ENCODE data around the gene GNG4.
"Not testable (repeated sequence)": the region's sequence is repeated elsewhere in the genome, so short reads cannot be mapped to it uniquely, and the experiment has no call there.

Gene GNG4

DNA sequence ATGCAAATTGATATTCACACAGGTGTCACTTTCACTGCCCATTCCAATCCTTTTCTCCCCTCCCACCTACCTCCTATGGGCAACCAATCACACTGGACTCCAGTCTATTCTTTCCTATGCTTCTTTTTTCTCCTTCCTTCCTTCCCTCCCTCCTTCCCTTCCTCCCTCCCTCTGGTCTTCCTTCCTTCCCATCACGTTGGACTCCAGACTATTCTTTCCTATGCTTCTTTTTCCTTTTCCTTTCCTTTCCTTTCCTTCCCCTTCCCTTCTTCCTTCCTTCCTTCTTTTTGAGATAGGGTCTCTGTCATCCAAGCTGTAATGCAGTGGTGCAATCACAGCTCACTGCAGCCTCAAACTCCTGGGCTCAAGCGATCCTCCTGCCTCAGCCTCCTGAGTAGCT, 64.6 kb downstream of the GNG4 start:
- DNase-seq, result no peak

DNA sequence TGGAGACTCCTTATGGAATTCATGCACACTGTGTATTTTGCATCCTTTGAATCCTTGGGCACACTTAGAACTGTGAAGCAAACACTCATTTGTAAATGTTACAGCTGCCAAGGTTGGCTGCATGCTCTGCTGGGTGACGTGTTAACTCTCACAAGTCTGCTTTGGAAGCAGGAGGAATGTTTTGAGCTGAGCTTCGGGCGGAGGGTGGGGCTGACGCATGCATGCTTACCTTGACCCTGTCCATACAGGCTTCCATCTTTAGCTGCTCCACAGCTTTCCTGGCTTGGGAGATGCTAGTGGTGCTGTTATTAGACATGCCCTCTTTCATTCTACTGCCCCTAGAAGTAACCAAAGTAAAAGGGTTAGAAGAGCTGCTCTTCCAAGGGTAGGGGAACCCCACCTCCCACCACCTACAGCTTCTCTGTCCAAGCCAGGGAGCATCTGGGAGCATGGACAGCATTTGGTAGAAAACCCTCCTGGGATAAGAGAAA, 66.0 kb downstream of the GNG4 start:
- DNase-seq, result no peak

DNA sequence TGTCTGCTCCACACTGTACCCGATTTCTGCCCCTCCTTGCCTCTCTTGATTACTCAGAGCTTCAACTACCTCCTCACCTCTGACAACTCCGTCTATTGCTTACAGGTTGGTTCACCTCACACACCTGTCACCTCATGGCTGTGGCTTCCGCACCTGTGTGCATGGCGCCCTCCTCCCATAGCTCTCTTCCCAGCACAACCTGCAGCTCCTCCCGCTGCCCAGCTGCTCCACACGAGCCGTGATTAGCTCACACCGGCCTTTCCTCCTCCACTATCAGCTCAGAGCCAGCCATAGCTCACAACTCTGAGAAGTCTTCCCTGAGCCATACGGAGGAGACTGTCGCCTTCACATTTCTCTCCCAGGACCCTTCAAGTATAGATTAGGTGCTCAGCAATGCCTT, 67.5 kb downstream of the GNG4 start:
- DNase-seq, result no peak

DNA sequence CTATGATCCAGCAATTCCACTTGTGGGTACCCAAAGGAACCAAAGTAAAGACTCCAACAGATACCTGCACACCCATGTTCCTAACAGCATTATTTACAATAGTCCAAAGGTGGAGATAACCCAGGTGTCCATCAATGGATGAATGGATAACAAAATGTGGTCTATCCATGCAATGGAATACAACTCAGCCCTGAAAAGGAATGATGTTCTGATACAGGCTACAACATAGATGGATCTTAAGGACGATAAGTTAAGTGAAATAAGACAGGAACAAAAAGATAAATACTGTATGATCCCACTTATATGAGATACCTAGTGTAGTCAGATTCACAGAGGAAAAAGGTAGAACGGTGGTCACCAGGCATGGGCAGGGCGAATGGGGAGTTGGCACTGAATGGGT, 69.7 kb downstream of the GNG4 start:
- DNase-seq, result no peak

DNA sequence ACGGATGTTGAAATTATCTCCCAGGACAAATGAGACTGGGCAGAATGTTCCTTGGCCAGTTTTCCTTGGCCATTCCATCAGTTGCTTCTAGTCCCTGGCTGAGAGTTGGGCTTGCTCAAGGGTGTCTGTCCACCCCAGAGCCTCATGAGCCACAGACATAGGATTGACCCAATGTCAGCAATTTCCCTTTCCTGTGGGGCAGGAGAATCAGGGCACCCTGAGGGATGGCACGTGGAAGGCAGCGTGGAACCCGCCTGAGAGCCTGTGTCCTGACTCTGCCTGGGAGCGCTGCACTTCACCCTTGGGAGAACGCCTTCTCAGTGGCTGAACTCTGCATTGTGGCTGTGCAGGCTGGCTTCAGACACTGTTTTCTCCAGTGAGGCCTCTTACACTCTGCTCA, 74.0 kb downstream of the GNG4 start:
- no peak for DNase-seq

DNA sequence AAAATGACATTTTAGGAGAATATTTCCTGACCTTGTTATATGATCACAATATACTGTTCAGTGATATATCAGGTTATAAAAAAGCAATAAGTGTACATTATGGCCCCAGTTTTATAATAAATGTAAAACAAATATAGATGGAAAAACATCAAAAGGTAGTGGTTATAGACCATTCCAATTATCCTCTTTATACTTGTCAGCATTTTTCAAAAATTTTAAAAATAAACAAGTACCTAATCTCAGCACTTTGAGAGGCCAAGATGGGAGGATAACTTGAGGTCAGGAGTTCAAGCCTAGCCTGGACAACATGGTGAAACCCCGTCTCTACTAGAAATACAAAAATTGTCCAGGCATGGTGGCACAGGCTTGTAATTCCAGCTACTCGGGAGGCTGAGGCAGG, 75.7 kb downstream of the GNG4 start:
- no peak for DNase-seq

DNA sequence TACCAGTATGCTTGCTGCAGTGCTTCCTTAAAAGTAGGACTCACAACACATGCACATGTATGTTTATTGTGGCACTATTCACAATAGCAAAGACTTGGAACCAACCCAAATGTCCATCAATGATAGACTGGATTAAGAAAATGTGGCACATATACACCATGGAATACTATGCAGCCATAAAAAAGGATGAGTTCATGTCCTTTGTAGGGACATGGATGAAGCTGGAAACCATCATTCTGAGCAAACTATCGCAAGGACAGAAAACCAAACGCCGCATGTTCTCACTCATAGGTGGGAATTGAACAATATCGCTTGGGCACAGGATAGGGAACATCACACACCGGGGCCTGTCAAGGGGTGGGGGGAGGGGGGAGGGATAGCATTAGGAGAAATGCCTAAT, 76.6 kb downstream of the GNG4 start:
- not testable (repeated sequence) for DNase-seq

DNA sequence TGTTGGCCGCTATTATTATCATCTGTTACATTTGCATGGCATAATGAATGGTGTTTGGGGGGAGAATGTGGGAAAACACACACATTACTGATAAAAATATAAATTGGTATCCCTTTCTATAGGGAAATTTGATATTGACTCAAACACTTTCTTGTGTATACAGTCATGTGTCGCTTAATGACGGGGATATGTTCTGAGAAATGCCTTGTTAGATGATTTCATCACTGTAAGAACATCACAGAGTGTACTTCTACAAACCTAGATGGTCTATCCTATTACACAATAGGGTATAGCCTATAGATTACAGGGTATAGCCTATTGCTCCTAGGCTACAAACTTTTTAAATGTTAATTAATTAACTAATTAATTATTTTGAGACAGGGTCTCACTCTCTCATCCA, 78.1 kb downstream of the GNG4 start:
- DNase-seq, result no peak

DNA sequence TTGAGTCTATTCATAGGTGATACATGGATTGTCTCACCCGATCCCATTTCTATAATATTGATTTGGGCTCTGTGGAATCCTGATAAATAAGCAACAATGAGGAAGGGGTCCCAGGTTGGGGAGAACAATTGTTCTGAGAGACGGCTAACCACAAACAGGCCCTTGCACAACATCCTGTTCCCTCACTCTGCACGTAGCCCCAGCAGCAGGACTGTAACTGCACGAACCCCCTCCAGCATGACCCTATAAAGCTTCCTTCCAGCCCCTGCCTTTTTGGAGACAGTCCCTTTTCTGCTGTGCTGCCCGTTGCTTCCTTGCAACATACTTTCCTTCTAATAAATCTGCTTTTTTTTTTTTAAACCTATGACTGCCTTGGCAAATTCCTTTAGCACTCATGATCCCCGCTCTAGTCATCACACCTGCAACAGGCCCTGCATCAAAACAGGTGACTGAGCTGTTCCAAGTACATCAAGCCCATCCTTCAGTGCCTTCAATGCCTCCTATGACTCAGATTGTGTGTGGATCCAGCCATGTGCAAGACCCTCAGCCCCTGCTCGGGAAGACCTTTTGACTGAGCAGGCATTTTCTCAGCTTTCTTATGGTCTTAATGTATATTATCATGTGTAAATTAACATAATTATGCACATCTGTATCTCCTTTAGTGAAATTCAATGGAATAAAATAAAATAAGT, 81.6 kb downstream of the GNG4 start:
- DNase-seq, result no peak

DNA sequence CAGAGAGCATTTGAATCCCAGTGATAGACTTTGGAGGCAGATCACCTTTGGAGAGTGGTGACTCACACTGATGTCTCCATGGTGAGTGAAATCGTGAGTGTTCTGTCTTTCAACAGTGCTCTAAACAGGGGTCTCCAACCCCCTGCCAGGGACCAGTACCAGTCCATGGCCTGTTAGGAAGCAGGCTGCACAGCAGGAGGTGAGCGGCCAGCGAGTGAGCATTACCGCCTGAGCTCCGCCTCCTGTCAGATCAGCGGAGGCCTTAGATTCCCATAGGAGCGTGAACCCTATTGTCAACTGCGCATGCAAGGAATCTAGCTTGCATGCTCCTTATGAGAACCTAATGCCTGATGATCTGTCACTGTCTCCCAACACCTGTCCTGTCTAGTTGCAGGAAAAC, 83.5 kb downstream of the GNG4 start:
- no peak for DNase-seq

DNA sequence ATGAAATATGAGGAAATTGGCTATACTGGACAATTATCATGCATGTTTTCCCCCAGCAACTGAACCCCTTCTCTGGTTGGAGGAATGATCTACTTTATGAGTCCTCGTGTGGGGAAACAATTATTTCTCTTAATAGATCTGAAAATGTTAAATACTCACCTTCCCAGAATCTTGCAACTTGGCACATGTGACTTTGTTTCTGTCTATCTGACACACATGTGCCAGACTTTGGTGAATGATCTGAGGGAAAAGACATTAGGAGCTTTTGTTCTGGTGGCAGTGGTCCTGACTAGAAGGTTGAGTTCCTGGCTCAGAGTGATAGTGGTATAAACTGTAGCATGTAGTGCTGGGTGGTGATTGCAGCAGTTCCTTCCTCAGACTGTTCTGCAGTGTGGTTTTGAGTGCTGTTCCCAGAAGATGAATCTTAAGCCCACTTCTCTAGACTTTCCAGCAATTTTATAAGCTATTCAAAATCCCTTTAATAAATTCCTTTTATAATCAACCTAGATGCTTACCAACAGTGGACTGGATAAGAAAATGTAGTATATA, 86.0 kb downstream of the GNG4 start:
- DNase-seq, result no peak

DNA sequence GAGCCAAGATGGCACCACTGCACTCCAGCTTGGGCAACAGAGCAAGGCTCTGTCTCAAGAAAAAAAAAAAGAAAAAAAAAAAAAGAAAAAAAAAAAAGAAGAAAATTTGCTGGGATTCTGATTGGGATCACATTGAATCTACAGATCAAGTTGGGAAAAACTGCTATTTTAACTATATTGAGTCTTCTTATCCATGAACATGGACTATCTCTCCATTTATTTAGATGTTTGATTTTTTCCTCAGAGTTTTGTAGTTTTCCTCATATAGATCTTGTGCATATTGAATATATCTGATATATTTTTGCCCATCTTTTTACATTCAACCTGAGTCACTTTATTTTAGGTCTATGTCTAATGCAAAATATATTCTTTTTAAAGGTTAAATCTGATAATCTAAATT, 87.0 kb downstream of the GNG4 start:
- DNase-seq, result no peak

DNA sequence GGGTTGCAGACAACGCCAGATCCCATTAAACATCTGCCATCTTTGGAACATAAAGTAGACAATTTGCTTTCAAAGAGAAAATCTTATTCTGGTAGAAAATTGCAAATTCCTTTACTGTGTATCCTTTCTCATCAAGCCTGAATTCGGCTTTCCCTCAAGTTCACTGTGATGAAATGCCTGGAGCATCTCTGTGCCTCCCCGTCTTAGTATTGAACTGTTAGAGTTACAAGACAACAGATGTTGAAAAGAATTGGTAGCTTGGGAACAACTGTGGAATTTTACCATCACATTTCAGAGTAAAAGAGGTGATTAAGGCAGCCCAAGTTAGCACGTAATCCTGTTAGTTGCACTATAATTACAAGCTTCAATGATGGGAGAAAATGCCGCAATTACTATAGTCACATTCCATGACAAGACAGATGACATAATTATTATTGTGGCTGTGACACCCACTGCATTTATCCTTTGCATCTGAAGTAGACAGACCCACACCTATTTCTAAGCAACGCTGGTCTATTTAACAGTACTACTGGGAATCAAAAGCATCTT, 90.9 kb downstream of the GNG4 start:
- DNase-seq, result no peak

DNA sequence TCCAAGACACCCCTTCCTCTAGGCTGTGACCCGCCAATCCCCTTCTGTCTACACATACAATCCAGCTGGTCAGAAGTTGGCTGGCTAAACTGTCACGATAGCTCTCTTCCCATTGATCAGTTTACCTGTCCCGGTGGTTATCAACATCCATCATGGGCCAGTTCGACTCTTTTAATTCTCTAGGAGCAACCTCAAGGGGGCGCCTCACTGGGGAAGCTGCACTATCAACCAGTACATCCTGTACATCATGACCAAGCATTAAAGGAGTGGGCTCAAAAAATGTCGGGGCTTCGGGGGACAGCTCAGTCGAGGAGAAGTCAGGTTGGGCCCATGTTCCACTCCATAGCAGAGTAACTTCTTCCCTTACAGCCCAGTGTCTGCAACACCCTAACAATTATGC, 92.1 kb downstream of the GNG4 start:
- DNase-seq, result no peak

DNA sequence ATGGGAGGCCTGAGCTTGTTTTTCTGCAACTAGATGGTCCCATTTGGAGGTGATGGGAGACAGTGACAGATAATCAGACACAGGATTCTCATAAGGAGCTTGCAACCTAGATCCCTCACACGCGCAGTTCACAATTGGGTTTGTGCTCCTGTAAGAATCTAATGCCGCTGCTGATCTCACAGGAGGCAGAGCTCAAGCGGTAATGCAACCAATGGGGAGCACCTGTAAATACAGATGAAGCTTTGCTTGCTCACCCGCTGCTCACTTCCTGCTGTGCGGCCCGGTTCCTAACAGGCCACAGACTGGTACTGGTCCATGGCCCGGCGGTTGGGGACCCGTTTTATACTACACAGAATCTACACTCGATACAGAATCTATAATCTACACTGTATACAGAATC, 92.8 kb downstream of the GNG4 start:
- DNase-seq, result no peak

DNA sequence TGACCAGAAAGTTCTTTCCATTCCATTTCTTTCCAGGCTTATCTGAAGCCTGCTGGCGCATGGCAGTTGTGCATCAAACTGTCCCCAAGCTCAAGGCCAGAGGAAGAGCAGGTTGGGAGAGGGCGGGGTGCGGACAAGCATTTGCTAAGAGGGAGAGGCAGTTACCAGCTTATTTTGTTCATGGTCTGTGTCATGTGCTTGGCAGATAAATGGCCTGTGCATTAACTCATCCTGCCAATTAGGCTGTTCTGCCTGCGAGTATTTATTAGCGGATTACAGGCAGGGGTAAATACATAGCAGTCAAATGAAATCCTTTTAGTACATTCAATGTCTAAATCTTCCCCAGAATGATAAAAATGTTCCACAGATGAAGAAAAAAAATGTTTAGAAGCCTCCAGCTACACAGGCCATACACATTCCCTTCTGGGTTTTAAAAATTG, 96.5 kb downstream of the GNG4 start:
- no peak for DNase-seq

DNA sequence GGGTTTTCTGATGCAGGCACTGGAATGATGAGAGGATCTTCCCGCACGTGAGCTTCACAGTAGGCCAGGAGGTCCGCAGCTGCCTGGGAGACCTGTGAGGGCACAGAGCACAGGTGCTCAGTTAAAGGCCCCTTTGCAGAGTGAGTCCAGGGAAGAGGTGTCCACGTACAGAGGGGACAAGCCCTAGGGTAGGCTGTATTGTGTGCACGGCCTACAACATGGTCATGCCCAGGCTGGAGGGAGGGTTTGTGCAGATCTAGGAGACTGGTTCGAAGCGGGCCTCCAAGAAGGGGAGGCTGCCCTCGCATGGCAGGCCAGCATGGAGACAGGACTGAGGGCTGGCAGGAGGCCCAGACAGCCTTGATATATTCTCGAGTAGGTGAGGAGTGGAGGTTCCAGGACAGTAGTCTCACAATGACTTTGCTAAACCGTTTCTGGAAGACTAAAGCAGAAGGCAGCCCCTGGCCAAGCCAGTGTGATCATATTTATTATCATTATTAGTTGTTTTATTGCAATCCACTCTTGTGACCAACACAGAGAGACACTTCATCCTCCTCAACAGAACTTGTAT, 97.4 kb downstream of the GNG4 start:
- DNase-seq, result no peak

DNA sequence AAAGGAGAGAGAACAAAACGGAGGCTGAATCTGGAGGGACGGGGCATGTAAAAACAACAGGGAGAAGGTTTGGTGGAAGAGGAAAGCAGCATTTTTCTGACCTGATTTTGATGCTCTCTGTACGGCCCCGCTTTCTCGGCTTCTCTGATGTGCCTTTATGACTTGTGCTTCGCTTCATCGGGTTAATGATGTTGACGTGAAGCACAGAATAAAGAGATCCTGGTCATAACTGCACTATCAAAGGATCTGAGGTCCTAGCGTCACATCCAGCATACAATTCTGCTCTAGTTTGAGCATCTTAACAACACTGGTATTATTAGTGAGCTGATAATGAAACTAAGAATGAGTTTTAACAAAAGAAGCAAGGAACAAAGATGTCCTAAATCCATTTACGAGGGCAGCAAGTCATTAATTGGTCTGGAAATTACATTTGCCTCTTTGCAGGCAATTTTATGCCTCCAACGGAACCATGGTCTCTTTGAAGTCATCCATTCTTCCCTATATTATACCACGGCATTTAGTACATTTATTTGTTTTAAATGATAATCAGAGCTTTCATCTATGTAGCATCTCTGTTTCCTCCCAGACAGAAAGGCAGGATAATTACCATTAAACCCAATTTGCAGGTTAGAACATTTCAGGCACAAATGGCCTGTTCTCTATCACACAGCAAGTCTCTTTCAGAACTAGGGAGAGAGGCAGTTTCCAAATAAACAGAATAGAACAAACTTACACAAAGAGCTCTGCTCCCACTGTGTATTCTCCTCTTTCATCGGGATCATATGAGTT, 100.0 kb downstream of the GNG4 start:
- DNase-seq, result no peak

DNA sequence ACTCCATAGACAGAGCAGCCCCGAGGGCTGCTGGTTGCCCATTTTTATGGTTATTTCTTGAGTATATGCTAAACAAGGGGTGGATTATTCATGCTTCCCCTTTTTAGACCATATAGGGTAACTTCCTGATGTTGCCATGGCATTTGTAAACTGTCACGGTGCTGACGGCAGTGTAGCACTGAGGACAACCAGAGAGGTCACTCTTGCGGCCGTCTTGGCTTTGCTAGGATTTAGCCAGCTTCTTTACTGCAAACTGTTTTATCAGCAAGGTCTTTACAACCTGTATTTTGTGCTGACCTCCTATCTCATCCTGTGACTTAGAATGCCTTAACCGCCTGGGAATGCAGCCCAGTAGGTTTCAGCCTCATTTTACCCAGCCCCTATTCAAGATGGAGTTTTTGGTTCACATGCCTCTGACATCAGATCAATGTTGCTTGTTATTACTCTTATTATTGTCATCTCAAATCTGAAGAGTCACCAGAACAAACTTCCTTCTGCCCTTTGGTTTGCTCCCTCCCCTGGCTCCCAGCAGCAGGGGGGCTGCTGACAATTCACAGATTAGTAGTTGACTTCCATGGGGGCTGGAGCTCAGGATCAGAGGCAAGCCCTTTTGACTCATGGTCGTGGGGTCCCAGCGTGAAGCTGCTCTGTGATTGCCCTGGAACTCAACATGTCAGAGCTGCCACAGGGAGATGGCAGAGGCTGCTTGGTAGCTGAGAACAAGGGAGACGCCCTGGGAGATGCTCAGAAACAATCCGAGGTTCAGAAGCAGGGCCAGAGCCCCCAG, 103.0 kb downstream of the GNG4 start:
- DNase-seq, result not testable (repeated sequence)

DNA sequence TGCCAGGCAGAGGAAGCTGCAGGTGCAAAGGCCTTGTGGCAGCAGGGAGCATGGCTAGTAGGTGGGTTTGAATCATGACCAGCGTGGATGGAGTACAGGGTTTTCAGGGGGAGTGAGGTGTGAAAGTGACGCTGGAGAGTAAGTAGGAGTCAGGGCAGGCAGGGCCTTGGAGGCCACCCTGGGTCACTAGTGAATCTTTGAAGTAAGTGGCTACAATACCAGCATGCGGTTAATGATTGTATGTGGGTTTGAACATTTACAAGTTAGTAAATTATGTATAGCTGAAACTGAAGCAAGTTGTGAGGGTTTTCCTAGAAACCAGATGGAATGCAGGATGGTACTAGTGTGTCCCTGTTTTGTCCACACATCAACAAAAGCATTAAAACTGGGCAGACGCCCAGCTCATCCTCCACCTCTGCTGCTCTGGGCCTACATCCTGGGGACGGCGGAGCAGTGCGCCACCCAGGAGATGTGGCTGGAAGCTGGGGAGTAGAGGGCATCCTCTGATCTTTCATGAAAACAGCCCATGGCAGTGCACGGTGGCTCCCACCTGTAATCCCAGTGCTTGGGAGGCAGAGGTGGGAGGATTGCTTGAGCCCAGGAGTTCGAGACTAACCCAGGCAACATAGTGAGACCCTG, 104.2 kb downstream of the GNG4 start:
- DNase-seq, result no peak

DNA sequence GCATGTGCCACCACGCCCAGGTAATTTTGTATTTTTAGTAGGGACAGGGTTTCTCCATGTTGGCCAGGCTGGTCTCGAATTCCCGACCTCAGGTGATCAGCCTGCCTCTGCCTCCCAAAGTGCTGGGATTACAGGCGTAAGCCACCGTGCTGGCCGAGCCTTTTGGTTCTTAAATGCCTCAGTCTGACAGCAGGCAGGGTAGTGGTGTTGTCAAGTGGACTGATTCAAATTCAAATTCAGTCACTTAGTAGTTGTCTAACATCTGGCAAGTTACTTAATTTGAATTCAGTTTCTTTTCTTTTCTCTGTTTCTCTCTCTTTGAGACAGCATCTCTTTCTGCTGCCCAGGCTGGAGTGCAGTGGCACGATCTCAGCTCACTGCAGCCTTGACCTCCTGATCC, 106.7 kb downstream of the GNG4 start:
- not testable (repeated sequence) for DNase-seq
